A172 (cell line): ENCODE measurements around the gene DPYD. TPM values are rescaled to one million over a fixed set of nuclear protein-coding genes. Genes with fewer than 3 reads are reported as not detected.

ENCODE experiments used
- DNase-seq: peaks from one replicate; pipeline ENCODE4 v3.0.0-alpha.2; 2015; ENCODE audit warnings: low spot score
- total RNA-seq: library from RNA; depleted of rRNA; stranded (reverse); fragments of >200 nt; shearing (Covaris generic); gene quantifications from 2 replicates; pipeline ENCODE4 v1.2.3, GENCODE V29; 2014

Gene DPYD
- total RNA-seq, 1 experiment from 2014 or later = 30.7 TPM

GRCh38 chr1:97711858-97712257 lies 209.0 kb downstream of the DPYD start:
- DNase-seq = no peak

GRCh38 chr1:97693601-97694000 lies 227.2 kb downstream of the DPYD start:
- DNase-seq = no peak

- DNase-seq = no peak
Measured at GRCh38 chr1:97691325-97691724, 229.5 kb downstream of the DPYD start.

- DNase-seq = no peak
Measured at GRCh38 chr1:97685360-97685759, 235.5 kb downstream of the DPYD start.

GRCh38 chr1:97680894-97681293 lies 239.9 kb downstream of the DPYD start:
- no peak for DNase-seq

- no peak for DNase-seq
Measured at GRCh38 chr1:97680470-97680869, 240.4 kb downstream of the DPYD start.

- DNase-seq = no peak
Measured at GRCh38 chr1:97677702-97678101, 243.1 kb downstream of the DPYD start.

- DNase-seq = no peak
Measured at GRCh38 chr1:97674517-97674916, 246.3 kb downstream of the DPYD start.

- peak; percentile 44 for DNase-seq
Measured at GRCh38 chr1:97668945-97669344, 251.9 kb downstream of the DPYD start.

- DNase-seq = no peak
Measured at GRCh38 chr1:97660431-97661105, 260.3 kb downstream of the DPYD start.

GRCh38 chr1:97654876-97655585 lies 265.8 kb downstream of the DPYD start:
- no peak for DNase-seq

GRCh38 chr1:97651250-97651649 lies 269.6 kb downstream of the DPYD start:
- DNase-seq = no peak

- no peak for DNase-seq
Measured at GRCh38 chr1:97649591-97649990, 271.2 kb downstream of the DPYD start.

- peak; percentile 54 for DNase-seq
Measured at GRCh38 chr1:97647776-97648175, 273.1 kb downstream of the DPYD start.

GRCh38 chr1:97646071-97646470 lies 274.8 kb downstream of the DPYD start:
- DNase-seq = no peak

- DNase-seq = peak; percentile 30
Measured at GRCh38 chr1:97640677-97641076, 280.2 kb downstream of the DPYD start.

- peak; percentile 30 for DNase-seq
Measured at GRCh38 chr1:97636941-97637340, 283.9 kb downstream of the DPYD start.

- DNase-seq = no peak
Measured at GRCh38 chr1:97634758-97635157, 286.1 kb downstream of the DPYD start.

GRCh38 chr1:97632776-97633175 lies 288.1 kb downstream of the DPYD start:
- no peak for DNase-seq

GRCh38 chr1:97632075-97632474 lies 288.8 kb downstream of the DPYD start:
- DNase-seq = peak; percentile 30

- DNase-seq = no peak
Measured at GRCh38 chr1:97630948-97631347, 289.9 kb downstream of the DPYD start.

- no peak for DNase-seq
Measured at GRCh38 chr1:97630281-97630680, 290.6 kb downstream of the DPYD start.

GRCh38 chr1:97623220-97623619 lies 297.6 kb downstream of the DPYD start:
- no peak for DNase-seq

- no peak for DNase-seq
Measured at GRCh38 chr1:97621955-97622354, 298.9 kb downstream of the DPYD start.
